K562 (cell line): Measurements from ENCODE around the gene UBFD1. TPM values are rescaled to one million over a fixed set of nuclear protein-coding genes. Genes with fewer than 3 reads are reported as not detected.

Source experiments
- ATF3 ChIP-seq, 2 experiments: fragments of 450-650 bp in 1 of 2; sonication (generic) in 1 of 2; formaldehyde crosslinking in 1 of 2; IDR thresholded peaks in 1 of 2; conservative IDR thresholded peaks in 1 of 2; 2 replicates each; pipeline versions ENCODE4 v1.6.1 to v1.8.1; 2016 to 2023; ENCODE audit warnings: mild to moderate bottlenecking in 2 of 2, moderate library complexity in 2 of 2, inconsistent platforms in 1 of 2, missing genetic modification reagents in 1 of 2
- BDP1 ChIP-seq: IDR thresholded peaks from 3 replicates; pipeline ENCODE4 v1.6.1; 2011; ENCODE audit not compliant: insufficient read length, insufficient read depth
- CLOCK ChIP-seq: fragments of 250-450 bp; sonication (Bioruptor Pico); IDR thresholded peaks from 2 replicates; pipeline ENCODE4 v1.4.0; 2020; ENCODE audit warnings: mild to moderate bottlenecking, moderate library complexity, borderline replicate concordance
- EZH2 ChIP-seq: IDR thresholded peaks from 2 replicates; pipeline ENCODE4 v1.6.1; 2012; ENCODE audit warnings: low read depth, mild to moderate bottlenecking, inconsistent platforms, low read length, borderline replicate concordance
- JUNB ChIP-seq: fragments of 450-650 bp; formaldehyde crosslinking; conservative IDR thresholded peaks from 2 replicates; pipeline ENCODE4 v1.4.0; 2020; ENCODE audit warnings: mild to moderate bottlenecking
- MITF ChIP-seq: IDR thresholded peaks from 2 replicates; pipeline ENCODE4 v1.6.1; 2014; ENCODE audit warnings: antibody characterized with exemption
- TGIF2 ChIP-seq: sonication (generic); formaldehyde crosslinking; IDR thresholded peaks from 2 replicates; pipeline ENCODE4 v1.8.1; 2022; ENCODE audit warnings: mild to moderate bottlenecking, missing genetic modification reagents, moderate library complexity
- TSC22D4 ChIP-seq: fragments of 450-650 bp; IDR thresholded peaks from 2 replicates; pipeline ENCODE4 v1.6.1; 2016; ENCODE audit warnings: missing genetic modification characterization, missing biosample characterization, control low read depth
- VEZF1 ChIP-seq: fragments of 200-800 bp; sonication (Bioruptor generic); IDR thresholded peaks from 2 replicates; pipeline ENCODE4 v1.6.1; 2017; ENCODE audit warnings: missing genetic modification characterization, missing compliant biosample characterization
- ZNF324 ChIP-seq: fragments of 250-450 bp; sonication (Bioruptor Pico); IDR thresholded peaks from 2 replicates; pipeline ENCODE4 v1.4.0; 2020; ENCODE audit warnings: mild to moderate bottlenecking
- ZNF518B ChIP-seq: fragments of 250-450 bp; sonication (Bioruptor Pico); IDR thresholded peaks from 2 replicates; pipeline ENCODE4 v1.5.0; 2021; ENCODE audit warnings: mild to moderate bottlenecking, moderate library complexity
- ZNF695 ChIP-seq: fragments of 450-650 bp; formaldehyde crosslinking; IDR thresholded peaks from 2 replicates; pipeline ENCODE4 v1.4.0; 2020; ENCODE audit warnings: mild to moderate bottlenecking, moderate library complexity
- ZNF740 ChIP-seq, 3 experiments: fragments of 200-800 bp in 1 of 3; sonication (Bioruptor generic) in 1 of 3; sonication (generic) in 1 of 3; formaldehyde crosslinking in 1 of 3; IDR thresholded peaks; 2 replicates each; pipeline versions ENCODE4 v1.6.1 to v1.8.0; 2016 to 2022; ENCODE audit warnings: mild to moderate bottlenecking in 2 of 3, missing compliant biosample characterization in 2 of 3, missing genetic modification characterization in 2 of 3, missing genetic modification reagents in 1 of 3
- polyA plus RNA-seq, 8 experiments: library from polyadenylated mRNA; depleted of rRNA in 4 of 8; stranded (reverse) in 5 of 8; unstranded in 3 of 8; fragments of >200 nt; fragmentation: Nextera tagmentation in 2 of 8; fragmentation: Illumina TruSeq in 1 of 8; extraction: Ambion mirVana in 2 of 8; extraction: Trizol in 1 of 8; gene quantifications; 2 replicates each; pipeline versions ENCODE4 v1.2.1 to v1.2.3, GENCODE V29; 2011 to 2014; ENCODE audit warnings: inconsistent platforms in 1 of 8, missing spikeins in 1 of 8
- total RNA-seq, 7 experiments: library from RNA; depleted of rRNA in 6 of 7; stranded (reverse); fragments of >200 nt in 6 of 7; fragmentation: Illumina TruSeq in 2 of 7; extraction: Trizol in 2 of 7; gene quantifications; 2 replicates each; pipeline versions ENCODE4 v1.2.1 to v1.2.3, GENCODE V29; 2011 to 2021; ENCODE audit warnings: low replicate concordance in 1 of 7

The UBFD1 gene
- total and polyA plus RNA-seq, 9 of the 15 experiments (the other 6 are each of a cell fraction or from before 2014, with no cell fraction given), result 10.7 to 66.2 (median 34.0) TPM

GRCh38 chr16:23597003-23597756, 39.7 kb downstream of the UBFD1 start (continued):
- TF ChIP-seq ZNF740 (CRISPR knock-in tag; IDR thresholded peaks at IDR 0.05) (peak; percentile 81; the same call in 1 of the 2 replicates), ZNF740 (tag; IDR thresholded peaks at IDR 0.05) (peak; percentile 57 to 99), EZH2 (no peak), JUNB (CRISPR knock-in tag) (peak; percentile 72; the same call in 1 of the 2 replicates), ZNF518B (CRISPR knock-in tag) (no peak; the same call in 1 of the 2 replicates), TGIF2 (CRISPR knock-in tag) (no peak), TSC22D4 (tag) (peak; percentile 95), ATF3 (IDR thresholded peaks at IDR 0.05) (peak; percentile 77), ATF3 (CRISPR knock-in tag; conservative IDR thresholded peaks at IDR 0.05) (no peak; the same call in 1 of the 2 replicates), VEZF1 (CRISPR knock-in tag) (peak; percentile 89), ZNF324 (CRISPR knock-in tag) (peak; percentile 91), MITF (no peak), ZNF695 (CRISPR knock-in tag) (0 out of 2 replicates have a peak, but pooled peaks have one; percentile 79), CLOCK (peak; percentile 94), BDP1 (no peak)
